K562 (cell line): ENCODE data around the gene PSMB10. TPM values are rescaled to one million over a fixed set of nuclear protein-coding genes. Genes with fewer than 3 reads are reported as not detected.

ENCODE experiments used
- CEBPG ChIP-seq, 3 experiments: fragments of 200-800 bp in 1 of 3; sonication (Bioruptor generic) in 1 of 3; sonication (generic) in 1 of 3; formaldehyde crosslinking in 1 of 3; IDR thresholded peaks in 2 of 3; conservative IDR thresholded peaks in 1 of 3; 2 replicates each; pipeline versions ENCODE4 v1.6.1 to v1.8.0; 2016 to 2022; ENCODE audit warnings: missing compliant biosample characterization in 2 of 3, missing genetic modification characterization in 2 of 3, mild to moderate bottlenecking in 1 of 3, missing genetic modification reagents in 1 of 3
- ETS2 ChIP-seq: IDR thresholded peaks from 2 replicates; pipeline ENCODE4 v1.6.1; 2016; ENCODE audit warnings: borderline replicate concordance, missing genetic modification characterization, mild to moderate bottlenecking, moderate library complexity, missing compliant biosample characterization; ENCODE audit not compliant: poor library complexity, severe bottlenecking
- FUS ChIP-seq: fragments of 200-400 bp; formaldehyde crosslinking; optimal IDR thresholded peaks from 2 replicates; pipeline ENCODE3; 2017; ENCODE audit warnings: low read depth, low read length
- HNRNPK ChIP-seq: fragments of 200-400 bp; formaldehyde crosslinking; IDR thresholded peaks from one replicate; pipeline ENCODE4 v1.6.1; 2018; ENCODE audit warnings: mild to moderate bottlenecking, low read depth, low read length; ENCODE audit not compliant: poor library complexity, severe bottlenecking
- KHSRP ChIP-seq: fragments of 450-650 bp; IDR thresholded peaks from 2 replicates; pipeline ENCODE4 v1.6.1; 2017
- MYNN ChIP-seq, 2 experiments: sonication (generic); formaldehyde crosslinking in 1 of 2; IDR thresholded peaks; 2 replicates each; pipeline versions ENCODE4 v1.5.0 to v1.6.1; 2016 to 2020; ENCODE audit warnings: antibody characterized with exemption in 1 of 2, missing genetic modification reagents in 1 of 2
- PTBP1 ChIP-seq: fragments of 200-400 bp; formaldehyde crosslinking; IDR thresholded peaks from 2 replicates; pipeline ENCODE4 v1.6.1; 2017; ENCODE audit warnings: low read depth, low read length
- RAD21 ChIP-seq, 2 experiments: fragments of 250-450 bp in 1 of 2; fragments of 450-650 bp in 1 of 2; sonication (Bioruptor Pico) in 1 of 2; formaldehyde crosslinking in 1 of 2; IDR thresholded peaks in 1 of 2; conservative IDR thresholded peaks in 1 of 2; 2 replicates each; pipeline versions ENCODE4 v1.4.0 to v1.8.0; 2020 to 2022; ENCODE audit warnings: mild to moderate bottlenecking in 2 of 2, moderate library complexity in 1 of 2
- SMARCB1 ChIP-seq: IDR thresholded peaks from 2 replicates; pipeline ENCODE4 v1.6.1; 2011; ENCODE audit warnings: improper control_type of control experiment, low read depth; ENCODE audit not compliant: insufficient read length
- U2AF1 ChIP-seq: fragments of 200-400 bp; formaldehyde crosslinking; optimal IDR thresholded peaks from 2 replicates; pipeline ENCODE3; 2017; ENCODE audit warnings: mild to moderate bottlenecking, low read depth, low read length, moderate library complexity
- ZNF133 ChIP-seq: fragments of 250-450 bp; sonication (Bioruptor Pico); IDR thresholded peaks from 2 replicates; pipeline ENCODE4 v1.4.0; 2020; ENCODE audit warnings: mild to moderate bottlenecking
- ZNF282 ChIP-seq: sonication (generic); formaldehyde crosslinking; IDR thresholded peaks from 2 replicates; pipeline ENCODE4 v1.8.1; 2023; ENCODE audit warnings: missing genetic modification reagents
- ZNF583 ChIP-seq: fragments of 250-450 bp; sonication (Bioruptor Pico); IDR thresholded peaks from 2 replicates; pipeline ENCODE4 v1.4.0; 2020
- ZNF696 ChIP-seq: fragments of 250-450 bp; sonication (Bioruptor Pico); conservative IDR thresholded peaks from 2 replicates; pipeline ENCODE4 v1.4.0; 2020; ENCODE audit warnings: mild to moderate bottlenecking, moderate library complexity
- ZNF785 ChIP-seq: fragments of 250-450 bp; sonication (Bioruptor Pico); IDR thresholded peaks from 2 replicates; pipeline ENCODE4 v1.4.0; 2020; ENCODE audit warnings: mild to moderate bottlenecking
- ZNF79 ChIP-seq: fragments of 250-450 bp; sonication (Bioruptor Pico); IDR thresholded peaks from 2 replicates; pipeline ENCODE4 v1.4.0; 2020; ENCODE audit warnings: low read depth, mild to moderate bottlenecking, moderate library complexity
- polyA plus RNA-seq, 8 experiments: library from polyadenylated mRNA; depleted of rRNA in 4 of 8; stranded (reverse) in 5 of 8; unstranded in 3 of 8; fragments of >200 nt; fragmentation: Nextera tagmentation in 2 of 8; fragmentation: Illumina TruSeq in 1 of 8; extraction: Ambion mirVana in 2 of 8; extraction: Trizol in 1 of 8; gene quantifications; 2 replicates each; pipeline versions ENCODE4 v1.2.1 to v1.2.3, GENCODE V29; 2011 to 2014; ENCODE audit warnings: inconsistent platforms in 1 of 8, missing spikeins in 1 of 8
- total RNA-seq, 7 experiments: library from RNA; depleted of rRNA in 6 of 7; stranded (reverse); fragments of >200 nt in 6 of 7; fragmentation: Illumina TruSeq in 2 of 7; extraction: Trizol in 2 of 7; gene quantifications; 2 replicates each; pipeline versions ENCODE4 v1.2.1 to v1.2.3, GENCODE V29; 2011 to 2021; ENCODE audit warnings: low replicate concordance in 1 of 7
- TF ChIP-seq, protein P1 (sequence below), 2 experiments: IDR thresholded peaks; 2 replicates each; pipeline ENCODE4 v1.6.1; 2012; ENCODE audit warnings: improper control_type of control experiment in 2 of 2, low read depth in 2 of 2, low read length in 2 of 2, borderline replicate concordance in 1 of 2
- TF ChIP-seq, protein P2 (sequence below), 2 experiments: IDR thresholded peaks; 2 replicates each; pipeline ENCODE4 v1.6.1; 2011; ENCODE audit warnings: borderline replicate concordance in 1 of 2, control low read depth in 1 of 2, low read depth in 1 of 2, low read length in 1 of 2, mild to moderate bottlenecking in 1 of 2, mixed read lengths in 1 of 2, moderate library complexity in 1 of 2; ENCODE audit not compliant: insufficient read depth in 1 of 2, insufficient read length in 1 of 2, poor library complexity in 1 of 2, severe bottlenecking in 1 of 2; ENCODE audit errors: extremely low read depth in 1 of 2
- TF ChIP-seq, protein P3 (sequence below): fragments of 250-450 bp; sonication (Bioruptor Pico); IDR thresholded peaks from 2 replicates; pipeline ENCODE4 v1.5.1; 2021; ENCODE audit warnings: mild to moderate bottlenecking
- TF ChIP-seq, protein P4 (sequence below), 2 experiments: fragments of 450-650 bp in 1 of 2; sonication (generic) in 1 of 2; formaldehyde crosslinking; conservative IDR thresholded peaks; 2 replicates each; pipeline versions ENCODE4 v1.4.0 to v1.8.1; 2020 to 2022; ENCODE audit warnings: mild to moderate bottlenecking in 1 of 2, missing genetic modification reagents in 1 of 2

Gene PSMB10
- total and polyA plus RNA-seq, 9 of the 15 experiments (the other 6 are each of a cell fraction or from before 2014, with no cell fraction given): 11.7 to 105 (median 51.0) TPM

DNA sequence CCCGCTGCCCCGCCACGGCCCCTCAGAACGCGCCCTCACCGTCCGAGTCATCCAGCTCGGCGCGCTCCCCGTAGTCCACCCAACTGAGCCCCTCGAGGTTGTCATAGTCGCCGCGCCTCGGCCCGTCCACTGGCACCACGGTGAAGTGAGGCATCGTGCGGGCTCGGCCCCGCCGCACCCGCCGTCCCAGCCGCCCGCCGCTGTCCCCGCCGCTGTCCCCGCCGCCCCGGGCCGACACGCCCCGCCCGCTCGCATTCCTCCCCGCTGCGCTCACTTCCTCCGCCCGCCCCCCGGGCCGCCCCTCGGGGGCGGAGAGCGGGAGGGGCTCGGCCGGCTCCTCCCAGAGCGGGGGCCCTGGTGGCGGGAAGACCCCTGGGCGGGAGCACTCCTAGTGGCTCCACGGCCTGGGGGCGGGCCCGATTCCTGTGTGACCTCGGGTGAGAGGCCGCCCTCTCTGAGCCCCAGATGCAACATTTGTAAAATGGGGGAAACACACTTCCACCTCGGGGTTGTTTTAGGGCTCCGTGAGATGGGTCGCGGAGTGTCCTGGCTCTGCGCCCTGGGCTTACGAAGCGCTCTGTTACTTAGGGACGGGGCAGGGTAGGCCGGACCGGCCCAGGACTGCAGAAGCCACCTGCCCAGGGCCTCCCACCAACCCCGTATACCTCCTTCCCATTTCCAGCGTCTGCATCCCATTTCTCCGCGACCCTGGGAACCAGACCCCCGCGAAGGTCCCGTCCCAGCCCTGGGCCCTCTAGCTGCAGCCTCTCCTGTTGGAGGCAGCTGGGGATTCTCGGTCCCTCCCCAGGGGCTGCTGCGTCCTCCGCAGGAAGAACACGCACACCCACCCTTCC lies 32.0 kb upstream of the PSMB10 start, which contains the start of gene SLC12A4 (continued):
- TF ChIP-seq RAD21 (CRISPR knock-in tag; conservative IDR thresholded peaks at IDR 0.05 in 1 of 2, IDR thresholded peaks at IDR 0.05 in 1 of 2): no peak
- TF ChIP-seq ETS2 (tag): no peak
- no peak for TF ChIP-seq ZNF696
- TF ChIP-seq SMARCB1: no peak
- TF ChIP-seq ZNF785: no peak
- TF ChIP-seq, protein P1, sequence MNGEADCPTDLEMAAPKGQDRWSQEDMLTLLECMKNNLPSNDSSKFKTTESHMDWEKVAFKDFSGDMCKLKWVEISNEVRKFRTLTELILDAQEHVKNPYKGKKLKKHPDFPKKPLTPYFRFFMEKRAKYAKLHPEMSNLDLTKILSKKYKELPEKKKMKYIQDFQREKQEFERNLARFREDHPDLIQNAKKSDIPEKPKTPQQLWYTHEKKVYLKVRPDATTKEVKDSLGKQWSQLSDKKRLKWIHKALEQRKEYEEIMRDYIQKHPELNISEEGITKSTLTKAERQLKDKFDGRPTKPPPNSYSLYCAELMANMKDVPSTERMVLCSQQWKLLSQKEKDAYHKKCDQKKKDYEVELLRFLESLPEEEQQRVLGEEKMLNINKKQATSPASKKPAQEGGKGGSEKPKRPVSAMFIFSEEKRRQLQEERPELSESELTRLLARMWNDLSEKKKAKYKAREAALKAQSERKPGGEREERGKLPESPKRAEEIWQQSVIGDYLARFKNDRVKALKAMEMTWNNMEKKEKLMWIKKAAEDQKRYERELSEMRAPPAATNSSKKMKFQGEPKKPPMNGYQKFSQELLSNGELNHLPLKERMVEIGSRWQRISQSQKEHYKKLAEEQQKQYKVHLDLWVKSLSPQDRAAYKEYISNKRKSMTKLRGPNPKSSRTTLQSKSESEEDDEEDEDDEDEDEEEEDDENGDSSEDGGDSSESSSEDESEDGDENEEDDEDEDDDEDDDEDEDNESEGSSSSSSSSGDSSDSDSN (IDR thresholded peaks at IDR 0.05; ENCODE audit: borderline replicate concordance in 1 of 2, low read depth in 2 of 2, low read length in 2 of 2): 0 out of 4 replicates have a peak, but pooled peaks of 1 of the 2 experiments have one; percentile 32
- TF ChIP-seq, protein P2, sequence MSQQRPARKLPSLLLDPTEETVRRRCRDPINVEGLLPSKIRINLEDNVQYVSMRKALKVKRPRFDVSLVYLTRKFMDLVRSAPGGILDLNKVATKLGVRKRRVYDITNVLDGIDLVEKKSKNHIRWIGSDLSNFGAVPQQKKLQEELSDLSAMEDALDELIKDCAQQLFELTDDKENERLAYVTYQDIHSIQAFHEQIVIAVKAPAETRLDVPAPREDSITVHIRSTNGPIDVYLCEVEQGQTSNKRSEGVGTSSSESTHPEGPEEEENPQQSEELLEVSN (IDR thresholded peaks at IDR 0.05; ENCODE audit: borderline replicate concordance in 1 of 2, extremely low read depth in 1 of 2, insufficient read depth in 1 of 2, insufficient read length in 1 of 2, low read depth in 1 of 2, low read length in 1 of 2, poor library complexity in 1 of 2, severe bottlenecking in 1 of 2): peak; percentile 26 to 79
- no peak for TF ChIP-seq MYNN (IDR thresholded peaks at IDR 0.05)
- TF ChIP-seq MYNN (CRISPR knock-in tag; IDR thresholded peaks at IDR 0.05): no peak
- no peak for TF ChIP-seq U2AF1
- no peak for TF ChIP-seq ZNF282
- TF ChIP-seq, protein P3, sequence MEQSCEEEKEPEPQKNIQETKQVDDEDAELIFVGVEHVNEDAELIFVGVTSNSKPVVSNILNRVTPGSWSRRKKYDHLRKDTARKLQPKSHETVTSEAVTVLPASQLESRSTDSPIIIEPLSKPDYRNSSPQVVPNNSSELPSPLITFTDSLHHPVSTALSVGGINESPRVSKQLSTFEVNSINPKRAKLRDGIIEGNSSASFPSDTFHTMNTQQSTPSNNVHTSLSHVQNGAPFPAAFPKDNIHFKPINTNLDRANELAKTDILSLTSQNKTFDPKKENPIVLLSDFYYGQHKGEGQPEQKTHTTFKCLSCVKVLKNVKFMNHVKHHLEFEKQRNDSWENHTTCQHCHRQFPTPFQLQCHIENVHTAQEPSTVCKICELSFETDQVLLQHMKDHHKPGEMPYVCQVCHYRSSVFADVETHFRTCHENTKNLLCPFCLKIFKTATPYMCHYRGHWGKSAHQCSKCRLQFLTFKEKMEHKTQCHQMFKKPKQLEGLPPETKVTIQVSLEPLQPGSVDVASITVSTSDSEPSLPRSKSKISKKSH: no peak
- no peak for TF ChIP-seq ZNF79 (CRISPR knock-in tag)
- TF ChIP-seq FUS: peak; percentile 64
- TF ChIP-seq ZNF583 (CRISPR knock-in tag): no peak
- TF ChIP-seq, protein P4, sequence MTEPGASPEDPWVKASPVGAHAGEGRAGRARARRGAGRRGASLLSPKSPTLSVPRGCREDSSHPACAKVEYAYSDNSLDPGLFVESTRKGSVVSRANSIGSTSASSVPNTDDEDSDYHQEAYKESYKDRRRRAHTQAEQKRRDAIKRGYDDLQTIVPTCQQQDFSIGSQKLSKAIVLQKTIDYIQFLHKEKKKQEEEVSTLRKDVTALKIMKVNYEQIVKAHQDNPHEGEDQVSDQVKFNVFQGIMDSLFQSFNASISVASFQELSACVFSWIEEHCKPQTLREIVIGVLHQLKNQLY (CRISPR knock-in tag; conservative IDR thresholded peaks at IDR 0.05): no peak
- no peak for TF ChIP-seq KHSRP
- no peak for TF ChIP-seq ZNF133 (CRISPR knock-in tag)
- no peak for TF ChIP-seq CEBPG (CRISPR knock-in tag; IDR thresholded peaks at IDR 0.05)
- TF ChIP-seq CEBPG (tag; conservative IDR thresholded peaks at IDR 0.05 in 1 of 2, IDR thresholded peaks at IDR 0.05 in 1 of 2): no peak
- TF ChIP-seq HNRNPK: no peak
- peak; percentile 97 for TF ChIP-seq PTBP1
